GM23338 (cell line): ENCODE results near the gene CACUL1.

ENCODE experiments used
- CREB1 ChIP-seq: fragments of 250-450 bp; sonication (Bioruptor Pico); IDR thresholded peaks from 2 replicates; pipeline ENCODE4 v1.5.0; 2020; ENCODE audit warnings: low read depth, mild to moderate bottlenecking, moderate library complexity
- CTCF ChIP-seq, 2 experiments: fragments of 200-600 bp in 1 of 2; sonication (generic) in 1 of 2; conservative IDR thresholded peaks; 2 replicates each; pipeline versions ENCODE4 v1.5.1 to v1.6.1; 2016 to 2017; ENCODE audit warnings: antibody characterized with exemption in 2 of 2, low read depth in 2 of 2, mild to moderate bottlenecking in 2 of 2, moderate library complexity in 1 of 2
- ETS1 ChIP-seq: IDR thresholded peaks from 2 replicates; pipeline ENCODE4 v1.6.1; 2016; ENCODE audit warnings: antibody characterized with exemption
- EZH2 ChIP-seq: fragments of 200-600 bp; sonication (generic); IDR thresholded peaks from one replicate; pipeline ENCODE4 v1.8.0; 2017; ENCODE audit warnings: antibody characterized with exemption, mild to moderate bottlenecking, low read depth; ENCODE audit not compliant: unreplicated experiment
- EZH2phosphoT487 ChIP-seq: fragments of 200-600 bp; sonication (generic); IDR thresholded peaks from one replicate; pipeline ENCODE4 v1.8.1; 2018; ENCODE audit warnings: antibody characterized with exemption; ENCODE audit not compliant: unreplicated experiment
- JUNB ChIP-seq: IDR thresholded peaks from one replicate; pipeline ENCODE4 v1.6.1; 2016; ENCODE audit warnings: antibody characterized with exemption; ENCODE audit not compliant: unreplicated experiment
- NANOG ChIP-seq: IDR thresholded peaks from 2 replicates; pipeline ENCODE4 v1.6.1; 2016; ENCODE audit warnings: antibody characterized with exemption, borderline replicate concordance
- POLR2AphosphoS5 ChIP-seq: IDR thresholded peaks from 2 replicates; pipeline ENCODE4 v1.6.1; 2016; ENCODE audit warnings: antibody characterized with exemption, low read depth
- REST ChIP-seq: IDR thresholded peaks from one replicate; pipeline ENCODE4 v1.6.1; 2018; ENCODE audit warnings: antibody characterized with exemption; ENCODE audit not compliant: unreplicated experiment
- STAT1 ChIP-seq: IDR thresholded peaks from one replicate; pipeline ENCODE4 v1.6.1; 2016; ENCODE audit warnings: antibody characterized with exemption; ENCODE audit not compliant: unreplicated experiment
- ZNF114 ChIP-seq: fragments of 250-450 bp; sonication (Bioruptor Pico); IDR thresholded peaks from 2 replicates; pipeline ENCODE4 v1.5.0; 2020; ENCODE audit warnings: mild to moderate bottlenecking, moderate library complexity
- ZNF331 ChIP-seq: fragments of 250-450 bp; sonication (Bioruptor Pico); IDR thresholded peaks from 2 replicates; pipeline ENCODE4 v1.5.0; 2020; ENCODE audit warnings: low read depth, mild to moderate bottlenecking, moderate library complexity
- ZNF462 ChIP-seq: fragments of 250-450 bp; sonication (Bioruptor Pico); IDR thresholded peaks from 2 replicates; pipeline ENCODE4 v1.5.0; 2020; ENCODE audit warnings: mild to moderate bottlenecking, moderate library complexity

- TF ChIP-seq EZH2 = no peak
- no peak for TF ChIP-seq REST
- TF ChIP-seq CREB1 = no peak
- TF ChIP-seq CTCF (conservative IDR thresholded peaks at IDR 0.05; ENCODE audit: low read depth in 2 of 2) = no peak
- no peak for TF ChIP-seq POLR2AphosphoS5
- no peak for TF ChIP-seq NANOG
- no peak for TF ChIP-seq ZNF331 (CRISPR knock-in tag)
- TF ChIP-seq ETS1 = no peak
- no peak for TF ChIP-seq EZH2phosphoT487
- TF ChIP-seq JUNB = no peak
- TF ChIP-seq ZNF462 = no peak
- no peak for TF ChIP-seq STAT1
- TF ChIP-seq ZNF114 (CRISPR knock-in tag) = no peak
Measured at GRCh38 chr10:118746246-118746645, 8.5 kb downstream of the CACUL1 start.
